Fibroblast of lung (primary cell): ENCODE measurements around the gene SRRM5.

ENCODE experiments used
- EZH2 ChIP-seq: IDR thresholded peaks from 2 replicates; pipeline ENCODE4 v1.5.1; 2012; ENCODE audit warnings: low read length, control low read depth, mild to moderate bottlenecking; ENCODE audit errors: missing control alignments
- TF ChIP-seq, protein P1 (sequence below), 2 donors: IDR thresholded peaks in 1 of 2; conservative IDR thresholded peaks in 1 of 2; 1 replicate in 1 of 2; 2 replicates in 1 of 2; pipeline ENCODE4 v1.5.1; 2011 to 2012; ENCODE audit warnings: low read length in 2 of 2, control low read depth in 1 of 2, inconsistent platforms in 1 of 2, low read depth in 1 of 2, mild to moderate bottlenecking in 1 of 2

DNA sequence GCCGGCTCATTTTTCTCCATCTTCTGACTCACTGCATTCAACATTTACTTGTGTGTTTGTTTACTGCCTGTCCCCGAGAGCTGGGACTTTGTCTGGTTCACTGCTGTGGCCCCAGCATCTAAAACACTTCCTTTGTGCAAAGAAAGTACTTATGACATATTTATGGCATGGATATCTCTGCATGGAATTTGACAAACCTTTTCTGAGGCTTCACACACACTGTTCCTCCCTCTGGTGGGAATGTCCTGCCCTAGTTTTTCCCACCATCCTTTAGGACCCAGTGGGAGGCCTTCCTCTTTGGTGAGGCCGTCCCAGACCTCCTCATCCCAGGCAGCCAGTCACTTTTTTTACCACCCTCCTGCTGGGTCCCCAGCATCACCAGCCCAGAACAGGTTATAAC, 1.4 kb upstream of the SRRM5 start:
- TF ChIP-seq, protein P1, sequence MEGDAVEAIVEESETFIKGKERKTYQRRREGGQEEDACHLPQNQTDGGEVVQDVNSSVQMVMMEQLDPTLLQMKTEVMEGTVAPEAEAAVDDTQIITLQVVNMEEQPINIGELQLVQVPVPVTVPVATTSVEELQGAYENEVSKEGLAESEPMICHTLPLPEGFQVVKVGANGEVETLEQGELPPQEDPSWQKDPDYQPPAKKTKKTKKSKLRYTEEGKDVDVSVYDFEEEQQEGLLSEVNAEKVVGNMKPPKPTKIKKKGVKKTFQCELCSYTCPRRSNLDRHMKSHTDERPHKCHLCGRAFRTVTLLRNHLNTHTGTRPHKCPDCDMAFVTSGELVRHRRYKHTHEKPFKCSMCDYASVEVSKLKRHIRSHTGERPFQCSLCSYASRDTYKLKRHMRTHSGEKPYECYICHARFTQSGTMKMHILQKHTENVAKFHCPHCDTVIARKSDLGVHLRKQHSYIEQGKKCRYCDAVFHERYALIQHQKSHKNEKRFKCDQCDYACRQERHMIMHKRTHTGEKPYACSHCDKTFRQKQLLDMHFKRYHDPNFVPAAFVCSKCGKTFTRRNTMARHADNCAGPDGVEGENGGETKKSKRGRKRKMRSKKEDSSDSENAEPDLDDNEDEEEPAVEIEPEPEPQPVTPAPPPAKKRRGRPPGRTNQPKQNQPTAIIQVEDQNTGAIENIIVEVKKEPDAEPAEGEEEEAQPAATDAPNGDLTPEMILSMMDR (conservative IDR thresholded peaks at IDR 0.05 in 1 of 2, IDR thresholded peaks at IDR 0.05 in 1 of 2; ENCODE audit: low read depth in 1 of 2, low read length in 2 of 2) = no peak
- no peak for TF ChIP-seq EZH2
